Activated naive CD8-positive, alpha-beta T cell (primary cell): ENCODE results near the gene MST1.

ENCODE experiments used
- H3K27ac Mint-ChIP-seq: one replicate; pipeline ENCODE4 v1.8.0; 2021; ENCODE audit warnings: mixed read lengths
- H3K27me3 Mint-ChIP-seq: one replicate; pipeline ENCODE4 v1.8.0; 2021; ENCODE audit warnings: mixed read lengths
- H3K36me3 Mint-ChIP-seq: one replicate; pipeline ENCODE4 v1.8.0; 2021; ENCODE audit warnings: mixed read lengths
- H3K4me1 Mint-ChIP-seq: one replicate; pipeline ENCODE4 v1.8.0; 2021; ENCODE audit warnings: low read depth, mixed read lengths
- H3K4me3 Mint-ChIP-seq: one replicate; pipeline ENCODE4 v1.8.0; 2021; ENCODE audit warnings: mild to moderate bottlenecking, mixed read lengths
- H3K9me3 Mint-ChIP-seq: one replicate; pipeline ENCODE4 v1.8.0; 2021; ENCODE audit warnings: low read depth, mixed read lengths

MST1 gene

GRCh38 chr3:49721896-49722781 is 32.9 kb upstream of the MST1 start:
- Mint-ChIP-seq H3K36me3 (no peaks in the 10 kb centered on the region), H3K4me1 (peaks cover 23% of the 10 kb centered on the region), H3K9me3 (no peaks in the 10 kb centered on the region), H3K27me3 (no peaks in the 10 kb centered on the region), H3K4me3 (peak overlapping the region; percentile 93), H3K27ac (peak overlapping the region; percentile 92)

- H3K4me1 Mint-ChIP-seq = peaks cover 23% of the 10 kb centered on the region
- H3K4me3 Mint-ChIP-seq = no peak overlapping the region
- H3K27ac Mint-ChIP-seq = no peak overlapping the region
- no peaks in the 10 kb centered on the region for H3K36me3 Mint-ChIP-seq
- H3K9me3 Mint-ChIP-seq = no peaks in the 10 kb centered on the region
- H3K27me3 Mint-ChIP-seq = no peaks in the 10 kb centered on the region
These were observed 32.3 kb upstream of the MST1 start for GRCh38 chr3:49721596-49721895.

DNA sequence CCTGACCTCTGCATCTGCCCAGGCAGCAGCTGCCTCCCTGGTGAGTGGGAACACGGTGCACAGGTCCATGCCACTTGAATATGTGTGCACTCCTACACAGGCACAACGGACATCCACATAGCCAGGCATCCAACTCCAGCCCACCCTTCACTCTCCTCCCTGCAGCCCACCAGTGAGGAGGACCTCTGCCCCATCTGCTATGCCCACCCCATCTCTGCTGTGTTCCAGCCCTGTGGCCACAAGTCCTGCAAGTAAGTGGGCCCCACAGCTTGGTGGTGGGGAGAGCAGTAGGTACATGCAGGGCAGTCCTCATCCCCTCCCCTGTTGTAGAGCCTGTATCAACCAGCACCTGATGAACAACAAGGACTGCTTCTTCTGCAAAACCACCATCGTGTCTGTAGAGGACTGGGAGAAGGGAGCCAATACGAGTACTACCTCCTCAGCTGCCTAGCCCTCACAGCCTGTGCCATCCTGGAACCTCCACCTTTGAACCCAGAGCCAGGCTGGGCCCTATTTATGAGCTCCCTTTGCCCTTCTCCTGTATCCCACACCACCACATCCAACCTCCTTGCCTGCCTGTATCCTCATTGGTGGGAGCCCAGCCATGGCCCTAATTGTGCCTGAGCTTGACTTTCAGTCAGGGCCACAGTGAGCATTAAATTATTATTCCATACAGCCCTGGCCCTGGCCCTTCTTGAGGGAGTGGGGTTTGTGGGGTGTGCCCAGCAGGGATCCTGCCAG is 31.8 kb upstream of the MST1 start:
- no peaks in the 10 kb centered on the region for H3K9me3 Mint-ChIP-seq
- H3K4me3 Mint-ChIP-seq = peak overlapping the region; percentile 44
- H3K4me1 Mint-ChIP-seq = peaks cover 23% of the 10 kb centered on the region
- peak overlapping the region; percentile 16 for H3K27ac Mint-ChIP-seq
- H3K36me3 Mint-ChIP-seq = no peaks in the 10 kb centered on the region
- no peaks in the 10 kb centered on the region for H3K27me3 Mint-ChIP-seq

GRCh38 chr3:49719214-49719884 is 30.1 kb upstream of the MST1 start, which contains the start of gene AMIGO3:
Gene AMIGO3 (minus strand): TSS chr3:49719684. CDS start chr3:49719465, 219 bp downstream.
- H3K27ac Mint-ChIP-seq = peak within 1 kb of the TSS; percentile 58
- no peaks in the 10 kb centered on the region for H3K27me3 Mint-ChIP-seq
- H3K4me1 Mint-ChIP-seq = peaks cover 22% of the 10 kb centered on the region
- H3K9me3 Mint-ChIP-seq = no peaks in the 10 kb centered on the region
- H3K4me3 Mint-ChIP-seq = peak within 1 kb of the TSS; percentile 85
- H3K36me3 Mint-ChIP-seq = no peaks in the 10 kb centered on the region

- H3K9me3 Mint-ChIP-seq = no peaks in the 10 kb centered on the region
- peak overlapping the region; percentile 58 for H3K27ac Mint-ChIP-seq
These were observed 29.6 kb upstream of the MST1 start for GRCh38 chr3:49718858-49719213.

GRCh38 chr3:49717959-49718857 is 28.9 kb upstream of the MST1 start:
- H3K9me3 Mint-ChIP-seq = no peaks in the 10 kb centered on the region
- H3K36me3 Mint-ChIP-seq = no peaks in the 10 kb centered on the region
- peak overlapping the region; percentile 85 for H3K4me3 Mint-ChIP-seq
- H3K27ac Mint-ChIP-seq = peak overlapping the region; percentile 58
- H3K27me3 Mint-ChIP-seq = no peaks in the 10 kb centered on the region
- H3K4me1 Mint-ChIP-seq = peaks cover 20% of the 10 kb centered on the region

More at GRCh38 chr3:49718858-49719213, 29.6 kb upstream of the MST1 start:
- no peaks in the 10 kb centered on the region for H3K36me3 Mint-ChIP-seq
- H3K4me3 Mint-ChIP-seq = peak overlapping the region; percentile 85
- peaks cover 20% of the 10 kb centered on the region for H3K4me1 Mint-ChIP-seq
- no peaks in the 10 kb centered on the region for H3K27me3 Mint-ChIP-seq

- no peak overlapping the region for H3K4me3 Mint-ChIP-seq
- H3K27me3 Mint-ChIP-seq = no peaks in the 10 kb centered on the region
- H3K4me1 Mint-ChIP-seq = peaks cover 19% of the 10 kb centered on the region
- no peak overlapping the region for H3K27ac Mint-ChIP-seq
- H3K9me3 Mint-ChIP-seq = no peaks in the 10 kb centered on the region
- no peaks in the 10 kb centered on the region for H3K36me3 Mint-ChIP-seq
These were observed 28.1 kb upstream of the MST1 start for GRCh38 chr3:49717211-49717958.

GRCh38 chr3:49716691-49717210 is 27.5 kb upstream of the MST1 start:
- no peak overlapping the region for H3K27ac Mint-ChIP-seq
- H3K36me3 Mint-ChIP-seq = no peaks in the 10 kb centered on the region
- no peak overlapping the region for H3K4me3 Mint-ChIP-seq
- no peaks in the 10 kb centered on the region for H3K27me3 Mint-ChIP-seq
- H3K9me3 Mint-ChIP-seq = no peaks in the 10 kb centered on the region
- H3K4me1 Mint-ChIP-seq = peaks cover 18% of the 10 kb centered on the region

DNA sequence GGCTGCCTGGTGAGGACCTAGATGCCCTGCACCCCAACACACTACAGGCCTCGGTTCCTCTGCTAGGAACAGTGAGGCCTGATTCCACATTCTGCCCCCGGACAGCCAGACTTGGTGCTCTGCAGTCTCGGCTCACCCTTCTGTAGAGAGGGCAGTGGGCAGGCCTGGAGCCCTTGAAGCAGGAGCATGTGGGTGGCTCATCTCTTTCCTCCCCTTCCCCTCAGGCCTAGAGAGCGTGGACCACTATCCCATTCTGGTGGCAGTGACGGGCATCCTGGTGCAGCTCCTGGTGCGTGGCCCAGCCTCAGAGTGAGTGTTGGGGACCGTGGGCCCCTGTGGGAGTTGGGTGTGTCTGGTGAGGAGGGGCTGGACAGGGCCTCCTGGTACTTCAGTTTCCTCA is 26.9 kb upstream of the MST1 start:
- Mint-ChIP-seq H3K27ac (no peak overlapping the region), H3K4me1 (peaks cover 19% of the 10 kb centered on the region)

DNA sequence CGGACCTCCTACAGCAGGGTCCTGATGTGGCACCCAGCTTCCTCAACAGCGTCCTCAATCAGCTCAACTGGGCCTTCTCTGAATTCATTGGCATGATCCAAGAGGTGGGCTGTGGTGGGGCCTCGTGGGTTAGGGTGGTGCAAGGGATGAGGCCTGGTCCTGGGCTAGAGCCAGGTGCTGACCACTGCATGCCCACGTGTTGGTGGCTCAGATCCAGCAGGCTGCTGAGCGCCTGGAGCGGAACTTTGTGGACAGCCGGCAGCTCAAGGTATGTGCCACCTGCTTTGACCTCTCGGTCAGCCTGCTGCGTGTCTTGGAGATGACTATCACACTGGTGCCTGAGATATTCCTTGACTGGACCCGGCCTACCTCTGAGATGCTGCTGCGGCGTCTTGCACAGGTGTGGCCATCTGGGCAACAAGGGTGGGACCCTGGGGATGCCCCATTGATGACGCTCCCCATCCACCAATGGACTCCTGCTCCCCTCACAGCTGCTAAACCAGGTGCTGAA is 26.4 kb upstream of the MST1 start:
- Mint-ChIP-seq H3K36me3 (no peaks in the 10 kb centered on the region), H3K27me3 (no peaks in the 10 kb centered on the region), H3K4me1 (peaks cover 19% of the 10 kb centered on the region), H3K4me3 (no peak overlapping the region), H3K27ac (no peak overlapping the region), H3K9me3 (no peaks in the 10 kb centered on the region)

More for the DNA sequence above, 26.9 kb upstream of the MST1 start:
- no peak overlapping the region for H3K4me3 Mint-ChIP-seq
- no peaks in the 10 kb centered on the region for H3K27me3 Mint-ChIP-seq
- no peaks in the 10 kb centered on the region for H3K36me3 Mint-ChIP-seq
- no peaks in the 10 kb centered on the region for H3K9me3 Mint-ChIP-seq

DNA sequence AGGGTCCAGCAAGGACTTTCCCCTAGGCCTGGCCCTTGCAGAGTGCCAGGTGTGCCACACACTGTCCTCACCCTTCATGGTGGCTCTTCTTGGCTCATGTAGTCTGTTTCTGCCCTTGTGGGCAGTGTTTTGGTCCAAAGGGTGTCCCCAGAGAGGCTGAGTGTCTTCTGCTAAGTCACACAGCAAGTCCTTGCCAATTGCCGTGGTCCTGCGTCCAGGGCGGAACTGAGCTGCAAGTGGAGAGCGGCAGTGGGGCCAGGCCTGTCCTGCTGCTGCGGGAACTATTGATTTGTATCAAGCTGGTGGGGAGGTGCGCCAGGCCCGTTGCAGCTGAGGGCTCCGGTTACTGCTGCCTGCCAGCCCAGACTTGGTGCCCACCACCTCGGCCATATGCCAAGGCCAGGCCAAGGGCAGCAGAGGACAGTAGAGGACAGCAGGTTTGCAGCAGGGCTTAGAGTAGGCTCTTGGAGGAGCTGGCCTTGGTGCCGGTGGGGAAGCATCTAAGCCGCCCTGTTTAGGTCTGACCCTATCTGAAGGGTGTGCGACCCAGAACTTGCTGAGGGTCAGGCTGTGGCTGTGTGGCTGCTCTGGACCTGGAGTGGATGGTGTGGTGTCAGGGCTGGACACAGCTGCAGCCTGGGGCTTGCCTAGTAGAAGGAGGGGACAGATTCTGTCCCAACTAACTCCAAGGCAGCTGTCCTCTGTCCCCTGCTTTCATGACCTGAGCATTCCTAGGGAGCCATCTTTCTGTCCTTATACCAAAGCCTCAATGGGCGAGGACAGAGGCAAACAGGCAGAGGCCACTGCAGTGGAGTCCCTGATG is 25.7 kb upstream of the MST1 start:
- Mint-ChIP-seq H3K27ac (no peak overlapping the region), H3K4me1 (peaks cover 19% of the 10 kb centered on the region), H3K36me3 (no peaks in the 10 kb centered on the region), H3K9me3 (no peaks in the 10 kb centered on the region), H3K4me3 (no peak overlapping the region), H3K27me3 (no peaks in the 10 kb centered on the region)

DNA sequence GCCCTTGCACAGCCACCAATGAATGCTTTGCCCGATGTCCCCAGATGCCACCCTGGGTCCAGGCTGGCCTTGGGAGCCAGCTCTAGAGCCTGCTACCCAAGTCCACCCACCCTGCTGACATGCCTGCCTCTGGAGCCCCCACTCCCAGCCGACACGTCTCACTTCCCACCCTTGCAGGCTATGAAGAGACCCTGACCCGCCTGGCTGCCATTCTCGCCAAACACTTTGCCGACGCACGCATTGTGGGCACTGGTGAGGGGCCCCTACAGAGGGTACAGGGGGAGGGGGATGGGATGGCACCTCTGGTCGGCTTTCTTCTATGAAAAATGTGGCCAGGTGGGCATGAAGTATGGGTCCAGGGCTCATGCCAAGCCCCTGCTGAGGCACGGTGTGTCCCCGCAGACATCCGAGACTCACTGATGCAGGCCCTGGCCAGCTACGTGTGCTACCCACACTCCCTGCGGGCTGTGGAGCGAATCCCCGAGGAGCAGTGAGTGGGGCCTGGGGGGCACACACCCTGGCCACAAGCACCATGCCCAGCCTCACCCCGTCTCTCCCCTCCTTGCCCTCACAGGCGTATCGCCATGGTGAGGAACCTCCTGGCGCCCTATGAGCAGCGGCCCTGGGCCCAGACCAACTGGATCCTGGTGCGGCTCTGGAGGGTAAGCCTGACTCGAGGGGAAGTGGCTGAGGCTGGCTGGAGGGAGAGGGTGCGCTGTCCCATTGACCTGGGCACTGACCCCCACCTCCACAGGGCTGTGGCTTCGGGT is 24.2 kb upstream of the MST1 start:
- Mint-ChIP-seq H3K9me3 (no peaks in the 10 kb centered on the region), H3K4me1 (peaks cover 7% of the 10 kb centered on the region), H3K27me3 (no peaks in the 10 kb centered on the region)

More for the DNA sequence above, 24.2 kb upstream of the MST1 start:
- Mint-ChIP-seq H3K27ac (no peak overlapping the region), H3K36me3 (no peaks in the 10 kb centered on the region), H3K4me3 (no peak overlapping the region)
